ENCODE measurements around the gene TMEM88.
"Not testable (repeated sequence)": the region's sequence is repeated elsewhere in the genome, so short reads cannot be mapped to it uniquely, and the experiment has no call there.

Gene TMEM88

GRCh38 chr17:7856011-7856810, 1.3 kb downstream of the TMEM88 start:
- no peak for DNase-seq (ENCODE audit: low read depth in 2 of 2)

GRCh38 chr17:7856811-7857712, 2.2 kb downstream of the TMEM88 start, which contains the start of gene NAA38:
Gene NAA38, minus strand, starts transcription at chr17:7857559. Its CDS starts 96 bp downstream, at chr17:7857463.
- DNase-seq (ENCODE audit: low read depth in 2 of 2) = peak; percentile 92 to 95

GRCh38 chr17:7857713-7858521, 3.1 kb downstream of the TMEM88 start, which contains the start of gene CYB5D1:
Gene CYB5D1, plus strand, starts transcription at chr17:7858003. Its CDS starts 132 bp downstream, at chr17:7858135.
- DNase-seq (ENCODE audit: low read depth in 2 of 2) = peak; percentile 84

GRCh38 chr17:7858522-7858810, 3.6 kb downstream of the TMEM88 start:
- no peak for DNase-seq (ENCODE audit: low read depth in 2 of 2)

GRCh38 chr17:7859028-7859427, 4.2 kb downstream of the TMEM88 start:
- DNase-seq (ENCODE audit: low read depth in 2 of 2) = no peak

- DNase-seq (ENCODE audit: low read depth in 2 of 2) = no peak
Observed at GRCh38 chr17:7862692-7863437, 8.0 kb downstream of the TMEM88 start.

GRCh38 chr17:7864384-7864783, 9.5 kb downstream of the TMEM88 start:
- DNase-seq (ENCODE audit: low read depth in 2 of 2) = not testable (repeated sequence)

- DNase-seq (ENCODE audit: low read depth in 2 of 2) = no peak
Observed at GRCh38 chr17:7864995-7865650, 10.3 kb downstream of the TMEM88 start.

- DNase-seq (ENCODE audit: low read depth in 2 of 2) = no peak
Observed at GRCh38 chr17:7867881-7868329, 13.0 kb downstream of the TMEM88 start.

- DNase-seq (ENCODE audit: low read depth in 2 of 2) = no peak
Observed at GRCh38 chr17:7873051-7873450, 18.2 kb downstream of the TMEM88 start.

GRCh38 chr17:7875804-7876370, 21.0 kb downstream of the TMEM88 start:
- no peak for DNase-seq (ENCODE audit: low read depth in 2 of 2)

- DNase-seq (ENCODE audit: low read depth in 2 of 2) = no peak
Observed at GRCh38 chr17:7878234-7878633, 23.4 kb downstream of the TMEM88 start.

- no peak for DNase-seq (ENCODE audit: low read depth in 2 of 2)
Observed at GRCh38 chr17:7880076-7880868, 25.4 kb downstream of the TMEM88 start.

GRCh38 chr17:7881276-7882054, 26.6 kb downstream of the TMEM88 start:
- no peak for DNase-seq (ENCODE audit: low read depth in 2 of 2)

GRCh38 chr17:7882068-7882467, 27.2 kb downstream of the TMEM88 start:
- no peak for DNase-seq (ENCODE audit: low read depth in 2 of 2)

GRCh38 chr17:7882629-7883028, 27.8 kb downstream of the TMEM88 start:
- no peak for DNase-seq (ENCODE audit: low read depth in 2 of 2)

GRCh38 chr17:7883781-7884386, 29.0 kb downstream of the TMEM88 start:
- DNase-seq (ENCODE audit: low read depth in 2 of 2) = no peak

Data from stimulated activated CD4-positive, alpha-beta T cell treated with anti-CD3 and anti-CD28 coated beads, Interleukin-15, amount 100 ng/mL, for 48 hours (primary cell).